Measurements from ENCODE around the gene AMFR.

AMFR gene

GRCh38 chr16:56312556-56312955, 112.8 kb downstream of the AMFR start:
- no peak for DNase-seq (ENCODE audit: low read depth in 1 of 2, low spot score in 1 of 2)

GRCh38 chr16:56312028-56312300, 113.4 kb downstream of the AMFR start:
- DNase-seq (ENCODE audit: low read depth in 1 of 2, low spot score in 1 of 2) = no peak
